Measurements from ENCODE around the gene NGB.

The NGB gene

GRCh38 chr14:77260199-77260598, 10.8 kb downstream of the NGB start:
- Histone ChIP-seq H3K27me3 (ENCODE audit: insufficient read depth, poor library complexity, severe bottlenecking) (no peaks in the 10 kb centered on the region), H3K27ac (replicated peaks) (no peak overlapping the region), H3K4me3 (replicated peaks; ENCODE audit: insufficient read depth, low read length) (no peak overlapping the region)
- DNase-seq (ENCODE audit: low read depth in 1 of 2, low spot score in 1 of 2), result no peak
- no peak for TF ChIP-seq POLR2AphosphoS5 (IDR thresholded peaks at IDR 0.05; ENCODE audit: low read depth)
- TF ChIP-seq REST (IDR thresholded peaks at IDR 0.05; ENCODE audit: insufficient replicate concordance, low read depth), result no peak

GRCh38 chr14:77259025-77259715, 11.8 kb downstream of the NGB start:
- Histone ChIP-seq H3K27ac (replicated peaks) (no peak overlapping the region), H3K27me3 (ENCODE audit: insufficient read depth, poor library complexity, severe bottlenecking) (no peaks in the 10 kb centered on the region), H3K4me3 (replicated peaks; ENCODE audit: insufficient read depth, low read length) (no peak overlapping the region)
- no peak for DNase-seq (ENCODE audit: low read depth in 1 of 2, low spot score in 1 of 2)
- TF ChIP-seq GABPA (IDR thresholded peaks at IDR 0.05; ENCODE audit: low read depth), result no peak
- no peak for TF ChIP-seq SPI1 (IDR thresholded peaks at IDR 0.05; ENCODE audit: borderline replicate concordance, low read depth)
- TF ChIP-seq REST (IDR thresholded peaks at IDR 0.05; ENCODE audit: insufficient replicate concordance, low read depth), result no peak
- TF ChIP-seq CTCF (IDR thresholded peaks at IDR 0.05; ENCODE audit: insufficient read depth, low read length), result no peak
- TF ChIP-seq POLR2AphosphoS5 (IDR thresholded peaks at IDR 0.05; ENCODE audit: low read depth), result no peak

- H3K4me3 ChIP-seq (replicated peaks; ENCODE audit: insufficient read depth, low read length), result no peak overlapping the region
- TF ChIP-seq GABPA (IDR thresholded peaks at IDR 0.05; ENCODE audit: low read depth) (no peak), POLR2AphosphoS5 (IDR thresholded peaks at IDR 0.05; ENCODE audit: low read depth) (no peak), CTCF (IDR thresholded peaks at IDR 0.05; ENCODE audit: insufficient read depth, low read length) (no peak), REST (IDR thresholded peaks at IDR 0.05; ENCODE audit: insufficient replicate concordance, low read depth) (no peak), SPI1 (IDR thresholded peaks at IDR 0.05; ENCODE audit: borderline replicate concordance, low read depth) (no peak)
- H3K27me3 ChIP-seq (ENCODE audit: insufficient read depth, poor library complexity, severe bottlenecking), result no peaks in the 10 kb centered on the region
- H3K27ac ChIP-seq (replicated peaks), result no peak overlapping the region
- no peak for DNase-seq (ENCODE audit: low read depth in 1 of 2, low spot score in 1 of 2)
Observed at GRCh38 chr14:77258566-77258965, 12.4 kb downstream of the NGB start.
